Spleen (tissue), 11 donors: ENCODE results near the gene ME3. TPM values are rescaled to one million over a fixed set of nuclear protein-coding genes. Genes with fewer than 3 reads are reported as not detected.
A peak's percentile ranks its signal among the peaks of the same experiment; 100 is the strongest.

Source experiments
- DNase-seq: peaks from one replicate; pipeline ENCODE4 v3.0.0-alpha.2; 2020
- H3K27ac ChIP-seq, 8 donors: fragments of 200-600 bp; sonication (generic) in 7 of 8; 1 replicate in 4 of 8; 2 replicates in 4 of 8; pipeline versions ENCODE4 v1.5.0 to v1.8.0; 2016 to 2021; ENCODE audit warnings: inconsistent platforms in 4 of 8, mild to moderate bottlenecking in 4 of 8, moderate library complexity in 1 of 8
- H3K27me3 ChIP-seq, 7 donors: fragments of 200-600 bp; sonication (generic) in 6 of 7; replicated peaks in 1 of 7; 1 replicate in 4 of 7; 2 replicates in 3 of 7; pipeline versions ENCODE4 v1.5.0 to v1.8.0; 2016 to 2021; ENCODE audit warnings: inconsistent platforms in 3 of 7, mild to moderate bottlenecking in 1 of 7
- H3K36me3 ChIP-seq, 6 donors: fragments of 200-600 bp; sonication (generic) in 5 of 6; 1 replicate in 4 of 6; 2 replicates in 2 of 6; pipeline versions ENCODE4 v1.5.0 to v1.8.0; 2016 to 2021; ENCODE audit warnings: inconsistent platforms in 2 of 6
- H3K4me1 ChIP-seq, 6 donors: fragments of 200-600 bp; sonication (generic) in 5 of 6; 1 replicate in 3 of 6; 2 replicates in 3 of 6; pipeline versions ENCODE4 v1.5.0 to v1.8.0; 2016 to 2021; ENCODE audit warnings: inconsistent platforms in 3 of 6
- H3K4me3 ChIP-seq, 8 donors: fragments of 200-600 bp; sonication (generic) in 7 of 8; 1 replicate in 4 of 8; 2 replicates in 4 of 8; pipeline versions ENCODE4 v1.5.0 to v1.8.0; 2016 to 2021; ENCODE audit warnings: inconsistent platforms in 4 of 8, mild to moderate bottlenecking in 4 of 8, moderate library complexity in 2 of 8
- H3K9me3 ChIP-seq, 8 donors: fragments of 200-600 bp; sonication (generic) in 7 of 8; 1 replicate in 4 of 8; 2 replicates in 4 of 8; pipeline versions ENCODE4 v1.5.0 to v1.8.0; 2016 to 2021; ENCODE audit warnings: inconsistent platforms in 4 of 8
- POLR2A ChIP-seq, 3 donors: fragments of 450-650 bp; IDR thresholded peaks; one replicate each; pipeline ENCODE4 v1.5.1; 2017; ENCODE audit warnings: antibody characterized with exemption in 3 of 3, mild to moderate bottlenecking in 1 of 3
- POLR2AphosphoS5 ChIP-seq, 3 donors: sonication (generic); formaldehyde crosslinking; IDR thresholded peaks; one replicate each; pipeline ENCODE4 v1.5.1; 2017; ENCODE audit warnings: antibody characterized with exemption in 3 of 3
- WGBS, 5 donors: extraction: QIAGEN DNeasy Blood & Tissue Kit in 3 of 5; methylation state at CpG; one replicate each; pipeline versions ENCODE4 v1.1.5 to v1.1.7; 2013 to 2018; 5-methylcytosine and 5-hydroxymethylcytosine counted together
- intact Hi-C: fragments of 100-400 bp; cut with DNase I; formaldehyde crosslinking; loops from one replicate; pipeline ENCODE4 v1.15.0; 2023; ENCODE audit warnings: low total_unique reads
- polyA plus RNA-seq, 3 donors: library from polyadenylated mRNA; stranded (reverse); fragments of 200-250 nt; gene quantifications; one replicate each; pipeline ENCODE4 v1.2.1, GENCODE V29; 2013
- total RNA-seq, 7 donors: library from RNA; depleted of rRNA in 3 of 7; stranded (reverse); fragments of >200 nt in 3 of 7; fragmentation: NEBNext Ultra II Directional in 4 of 7; extraction: Animal tissue kit (Norgen Biotek cat#: 25700) in 4 of 7; gene quantifications; one replicate each; pipeline versions ENCODE4 v1.1.0 to v1.2.1, GENCODE V29; 2016 to 2021
- TF ChIP-seq, protein P1 (sequence below), 11 experiments: fragments of 200-600 bp in 7 of 11; fragments of 450-650 bp in 4 of 11; sonication (generic) in 4 of 11; IDR thresholded peaks in 8 of 11; conservative IDR thresholded peaks in 3 of 11; 1 replicate in 7 of 11; 2 replicates in 4 of 11; pipeline versions ENCODE4 v1.4.0 to v1.8.0; 2016 to 2021; ENCODE audit warnings: antibody characterized with exemption in 11 of 11, inconsistent platforms in 4 of 11, mild to moderate bottlenecking in 1 of 11
- donor health status: healthy with polysubstance abuse.
- donor health status: DM: no; HTN: no; CAD: no; lungs with moderate emphysema.
- donor health status: DM: no; HTN: no; CAD: no.
- donor health status: Bipolar disorder and iron deficiency.
- donor health status: healthy.
- donor health status: DM: no; HTN: no; CAD: no.
- donor health status: DM: yes; HTN: yes; CAD: no.

Gene ME3
- total and polyA plus RNA-seq, 10 donors, result 6.4 to 25.9 (median 18.3) TPM

DNA sequence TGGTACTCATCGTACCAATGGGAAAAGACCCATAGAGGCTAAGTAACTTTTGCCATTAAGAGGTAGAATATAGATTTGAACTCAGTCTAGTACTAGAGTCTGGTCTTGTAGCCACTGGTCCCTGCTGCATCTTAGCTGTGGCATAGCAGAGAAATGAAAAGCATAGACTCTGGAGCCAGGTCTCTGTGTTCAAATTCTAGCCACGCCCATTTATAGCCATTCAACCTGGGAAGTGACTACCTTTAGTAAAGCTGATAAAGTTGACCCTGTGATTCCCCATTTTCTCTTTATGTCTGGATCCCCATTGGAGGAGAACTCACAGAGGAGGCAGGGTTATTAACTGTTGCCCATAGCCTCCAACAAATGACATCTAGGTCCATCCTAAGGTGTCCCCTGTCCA is 113.6 kb downstream of the ME3 start:
- Histone ChIP-seq H3K27me3 (no peaks in the 10 kb centered on the region), H3K27ac (peak overlapping the region; percentile 1 to 87 (median 72)), H3K4me3 (no peak overlapping the region), H3K36me3 (no peaks in the 10 kb centered on the region), H3K4me1 (peaks cover 0 to 17% (median 6%) of the 10 kb centered on the region in 6 donors), H3K9me3 (peaks cover 0 to 6% (median 0%) of the 10 kb centered on the region in 8 donors)
- 87 to 94% (median 92%) methylated on average over 2 of the region's 2 CpGs for WGBS, 5 donors
- intact Hi-C loops, result no loop called here
- no peak for TF ChIP-seq POLR2AphosphoS5 (IDR thresholded peaks at IDR 0.05)
- no peak for TF ChIP-seq POLR2A (IDR thresholded peaks at IDR 0.05)
- TF ChIP-seq, protein P1, sequence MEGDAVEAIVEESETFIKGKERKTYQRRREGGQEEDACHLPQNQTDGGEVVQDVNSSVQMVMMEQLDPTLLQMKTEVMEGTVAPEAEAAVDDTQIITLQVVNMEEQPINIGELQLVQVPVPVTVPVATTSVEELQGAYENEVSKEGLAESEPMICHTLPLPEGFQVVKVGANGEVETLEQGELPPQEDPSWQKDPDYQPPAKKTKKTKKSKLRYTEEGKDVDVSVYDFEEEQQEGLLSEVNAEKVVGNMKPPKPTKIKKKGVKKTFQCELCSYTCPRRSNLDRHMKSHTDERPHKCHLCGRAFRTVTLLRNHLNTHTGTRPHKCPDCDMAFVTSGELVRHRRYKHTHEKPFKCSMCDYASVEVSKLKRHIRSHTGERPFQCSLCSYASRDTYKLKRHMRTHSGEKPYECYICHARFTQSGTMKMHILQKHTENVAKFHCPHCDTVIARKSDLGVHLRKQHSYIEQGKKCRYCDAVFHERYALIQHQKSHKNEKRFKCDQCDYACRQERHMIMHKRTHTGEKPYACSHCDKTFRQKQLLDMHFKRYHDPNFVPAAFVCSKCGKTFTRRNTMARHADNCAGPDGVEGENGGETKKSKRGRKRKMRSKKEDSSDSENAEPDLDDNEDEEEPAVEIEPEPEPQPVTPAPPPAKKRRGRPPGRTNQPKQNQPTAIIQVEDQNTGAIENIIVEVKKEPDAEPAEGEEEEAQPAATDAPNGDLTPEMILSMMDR (IDR thresholded peaks at IDR 0.05 in 8 of 11, conservative IDR thresholded peaks at IDR 0.05 in 3 of 11), result no peak
- no peak for DNase-seq

DNA sequence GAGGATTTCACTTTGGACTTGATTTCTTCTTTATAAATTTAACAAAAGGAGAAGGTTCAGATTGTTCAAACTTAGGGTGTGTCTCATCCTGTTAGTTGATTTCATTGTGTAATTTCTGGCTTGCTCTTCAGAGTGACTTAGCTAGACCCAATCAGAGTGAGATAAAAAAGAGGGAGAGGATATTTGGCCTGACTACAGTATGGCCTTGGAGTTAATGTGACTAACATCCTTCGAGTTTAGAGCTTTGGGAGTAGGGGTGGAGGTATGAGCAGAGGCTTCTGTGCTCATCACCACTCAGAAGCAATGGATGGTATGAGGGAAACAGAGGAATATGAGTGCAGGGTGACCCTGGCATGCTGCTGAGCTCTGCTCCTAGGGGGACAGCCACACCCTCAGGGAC is 114.2 kb downstream of the ME3 start:
- H3K4me1 ChIP-seq, result peaks cover 0 to 17% (median 6%) of the 10 kb centered on the region in 6 donors
- DNase-seq, result no peak
- H3K9me3 ChIP-seq, result peaks cover 0 to 6% (median 0%) of the 10 kb centered on the region in 8 donors
- peak overlapping the region; percentile 35 to 87 (median 76) for H3K27ac ChIP-seq
- intact Hi-C loops, result no loop called here
- H3K36me3 ChIP-seq, result no peaks in the 10 kb centered on the region
- TF ChIP-seq, protein P1 (IDR thresholded peaks at IDR 0.05 in 8 of 11, conservative IDR thresholded peaks at IDR 0.05 in 3 of 11), result no peak
- TF ChIP-seq POLR2A (IDR thresholded peaks at IDR 0.05) (no peak), POLR2AphosphoS5 (IDR thresholded peaks at IDR 0.05) (peak in 1 of 3 donors; percentile 40)
- H3K27me3 ChIP-seq, result no peaks in the 10 kb centered on the region
- 25 to 79% (median 56%) methylated on average over 1 of the region's 1 CpG for WGBS, 5 donors
- no peak overlapping the region for H3K4me3 ChIP-seq

DNA sequence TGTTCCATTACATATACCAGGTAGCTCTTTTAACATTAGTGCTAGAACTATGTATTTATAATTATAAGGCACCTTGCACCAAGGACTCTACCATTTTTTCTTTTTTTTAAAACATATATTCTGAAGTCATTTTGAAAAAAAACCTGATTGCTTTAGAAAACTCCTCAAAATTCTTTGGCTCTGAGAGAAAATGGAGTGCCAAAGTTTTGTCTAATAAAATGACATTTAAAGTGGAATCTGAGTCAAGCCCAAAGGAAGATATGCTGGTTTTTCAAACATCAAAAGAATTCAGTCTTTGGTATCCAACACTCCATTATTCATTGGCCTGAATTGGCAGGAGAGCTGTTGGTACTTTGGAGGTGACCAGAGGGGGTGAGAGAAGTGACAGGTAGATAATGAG is 116.5 kb downstream of the ME3 start:
- H3K27me3 ChIP-seq, result no peaks in the 10 kb centered on the region
- no peak for DNase-seq
- peaks cover 0 to 29% (median 15%) of the 10 kb centered on the region in 6 donors for H3K4me1 ChIP-seq
- TF ChIP-seq POLR2AphosphoS5 (IDR thresholded peaks at IDR 0.05), result no peak
- no peak for TF ChIP-seq POLR2A (IDR thresholded peaks at IDR 0.05)
- TF ChIP-seq, protein P1 (IDR thresholded peaks at IDR 0.05 in 8 of 11, conservative IDR thresholded peaks at IDR 0.05 in 3 of 11), result no peak
- intact Hi-C loops, result no loop called here
- H3K9me3 ChIP-seq, result no peaks in the 10 kb centered on the region
- H3K4me3 ChIP-seq, result no peak overlapping the region
- H3K27ac ChIP-seq, result no peak overlapping the region
- no peaks in the 10 kb centered on the region for H3K36me3 ChIP-seq

DNA sequence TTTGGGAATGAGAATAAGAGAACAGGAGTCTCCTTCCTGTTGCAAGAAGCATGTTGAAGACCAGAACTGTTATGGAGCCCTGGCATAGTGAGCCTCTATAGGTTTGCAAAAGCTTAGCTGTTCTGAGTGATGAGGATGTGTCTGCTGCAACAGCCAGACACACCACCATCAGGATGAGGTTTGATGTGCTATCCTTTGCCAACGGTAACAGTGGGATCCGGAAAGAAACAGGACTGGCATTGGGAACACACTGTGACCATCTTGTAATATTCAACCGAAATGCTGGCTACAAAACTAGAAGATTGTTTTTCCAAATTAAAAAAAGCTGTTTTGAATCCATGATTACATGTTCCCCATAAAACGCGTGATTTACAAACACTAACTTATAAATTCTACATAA is 117.0 kb downstream of the ME3 start:
- no peak for DNase-seq
- Histone ChIP-seq H3K9me3 (no peaks in the 10 kb centered on the region), H3K27ac (no peak overlapping the region), H3K4me3 (no peak overlapping the region), H3K27me3 (no peaks in the 10 kb centered on the region), H3K36me3 (no peaks in the 10 kb centered on the region), H3K4me1 (peaks cover 0 to 34% (median 17%) of the 10 kb centered on the region in 6 donors)
- WGBS, 5 donors, result 93 to 96% (median 95%) methylated on average over 5 of the region's 5 CpGs
- TF ChIP-seq POLR2A (IDR thresholded peaks at IDR 0.05) (no peak), POLR2AphosphoS5 (IDR thresholded peaks at IDR 0.05) (no peak)
- TF ChIP-seq, protein P1 (IDR thresholded peaks at IDR 0.05 in 8 of 11, conservative IDR thresholded peaks at IDR 0.05 in 3 of 11), result no peak
- intact Hi-C loops, result no loop called here
